Transverse colon (tissue), 4 donors: ENCODE measurements around the gene AMPD3. TPM values are rescaled to one million over a fixed set of nuclear protein-coding genes. Genes with fewer than 3 reads are reported as not detected.

ENCODE experiments used
- DNase-seq: peaks from one replicate; pipeline ENCODE4 v3.0.0-alpha.2; 2019
- H3K27ac ChIP-seq, 4 donors: fragments of 200-600 bp; sonication (generic); 2 replicates each; pipeline ENCODE4 v1.5.1; 2016 to 2018; ENCODE audit warnings: inconsistent platforms in 4 of 4
- H3K27me3 ChIP-seq: fragments of 200-600 bp; sonication (generic); 2 replicates; pipeline ENCODE4 v1.5.1; 2017; ENCODE audit warnings: inconsistent platforms
- H3K36me3 ChIP-seq, 4 donors: fragments of 200-600 bp; sonication (generic); 2 replicates each; pipeline ENCODE4 v1.5.1; 2017 to 2019; ENCODE audit warnings: inconsistent platforms in 4 of 4
- H3K4me1 ChIP-seq, 4 donors: fragments of 200-600 bp; sonication (generic); 2 replicates each; pipeline ENCODE4 v1.5.1; 2017 to 2020; ENCODE audit warnings: inconsistent platforms in 4 of 4
- H3K4me3 ChIP-seq, 4 donors: fragments of 200-600 bp; sonication (generic); 1 replicate in 1 of 4; 2 replicates in 3 of 4; pipeline versions ENCODE4 v1.5.1 to v1.6.1; 2017 to 2019; ENCODE audit warnings: inconsistent platforms in 4 of 4
- H3K9me3 ChIP-seq, 2 donors: fragments of 200-600 bp; sonication (generic); 2 replicates each; pipeline ENCODE4 v1.5.1; 2017 to 2019; ENCODE audit warnings: inconsistent platforms in 2 of 2
- EP300 ChIP-seq: sonication (generic); formaldehyde crosslinking; IDR thresholded peaks from one replicate; pipeline ENCODE4 v1.6.1; 2017; ENCODE audit warnings: antibody characterized with exemption, low read depth
- POLR2A ChIP-seq: fragments of 450-650 bp; IDR thresholded peaks from one replicate; pipeline ENCODE4 v1.6.1; 2016; ENCODE audit warnings: antibody characterized with exemption, mild to moderate bottlenecking, moderate library complexity
- POLR2AphosphoS5 ChIP-seq, 3 donors: sonication (generic); formaldehyde crosslinking; IDR thresholded peaks; one replicate each; pipeline ENCODE4 v1.6.1; 2016; ENCODE audit warnings: antibody characterized with exemption in 3 of 3
- WGBS, 2 donors: methylation state at CpG; one replicate each; pipeline ENCODE4 v1.1.5; 2018; ENCODE audit warnings: low coverage in 1 of 2; 5-methylcytosine and 5-hydroxymethylcytosine counted together
- in situ Hi-C, 4 donors: fragments of 200-750 bp; cut with MboI; loops; one replicate each; pipeline versions ENCODE4 v1.15.0 to v1.15.1; 2017; ENCODE audit warnings: low sequenced_read_pairs in 3 of 4, low pct_ligation_motif_present in 1 of 4, low pct_unique_long_range_greater_than_20kb in 1 of 4
- intact Hi-C: fragments of 100-400 bp; cut with DNase I; formaldehyde crosslinking; loops from one replicate; pipeline ENCODE4 v1.15.1; 2023; ENCODE audit warnings: low total_unique reads
- total RNA-seq, 4 donors: library from RNA; depleted of rRNA; stranded (reverse); fragments of >200 nt; gene quantifications; one replicate each; pipeline ENCODE4 v1.1.0, GENCODE V29; 2016
- TF ChIP-seq, protein P1 (sequence below), 5 experiments: fragments of 200-600 bp in 3 of 5; fragments of 450-650 bp in 2 of 5; sonication (generic) in 3 of 5; IDR thresholded peaks; 1 replicate in 2 of 5; 2 replicates in 3 of 5; pipeline ENCODE4 v1.5.1; 2016 to 2017; ENCODE audit warnings: antibody characterized with exemption in 5 of 5, inconsistent platforms in 3 of 5, mild to moderate bottlenecking in 2 of 5, moderate library complexity in 1 of 5

The AMPD3 gene
- total RNA-seq, 4 donors from 2014 or later = 2.4 to 32.9 (median 11.2) TPM

DNA sequence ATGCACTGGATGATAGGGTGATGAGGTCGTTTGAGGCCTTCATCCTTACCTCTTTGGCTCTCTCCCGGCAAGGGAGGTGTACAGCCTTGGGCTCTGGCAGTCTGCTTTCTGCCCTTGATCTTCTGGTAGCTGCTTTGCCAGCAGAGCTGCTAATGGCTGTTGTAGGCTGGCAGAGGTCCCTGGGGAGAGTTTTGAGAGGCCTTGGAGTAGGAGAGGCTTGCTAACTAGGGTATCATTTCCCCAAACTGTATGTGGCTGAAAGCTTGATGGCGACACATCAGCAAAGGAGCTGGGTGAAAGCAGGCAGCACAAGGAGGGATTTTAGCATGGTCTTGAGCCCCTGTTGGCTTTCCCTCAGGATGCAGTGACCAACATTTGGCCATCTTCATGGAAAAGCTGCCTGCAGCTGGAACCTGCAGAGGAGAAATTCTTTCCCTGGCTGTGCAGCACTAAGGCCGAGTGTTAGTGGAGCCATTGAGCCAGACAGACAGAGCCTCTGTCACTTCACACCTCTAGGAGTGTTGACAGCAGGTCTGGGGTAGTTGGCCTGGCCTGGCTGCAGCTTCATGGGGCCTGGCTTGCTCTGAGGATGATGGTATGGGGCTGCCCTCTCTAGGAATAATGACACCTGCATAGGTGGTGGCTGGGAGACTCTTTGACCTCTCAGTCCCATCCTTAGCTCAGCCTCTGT is 3.5 kb upstream of the AMPD3 start:
- WGBS, 2 donors = 76% methylated on average over 4 of the region's 4 CpGs; no CpG with 5 or more reads in 1 of the 2 donors
- peak overlapping the region; percentile 61 to 89 (median 86) for H3K27ac ChIP-seq
- H3K9me3 ChIP-seq = no peaks in the 10 kb centered on the region
- H3K4me1 ChIP-seq = peaks cover 13 to 44% (median 26%) of the 10 kb centered on the region in 4 donors
- in situ Hi-C loops (no loop called here), intact Hi-C loops (no loop called here)
- no peak for DNase-seq
- H3K27me3 ChIP-seq = no peaks in the 10 kb centered on the region
- H3K36me3 ChIP-seq = no peaks in the 10 kb centered on the region
- no peak for TF ChIP-seq POLR2AphosphoS5 (IDR thresholded peaks at IDR 0.05)
- TF ChIP-seq POLR2A = no peak
- TF ChIP-seq EP300 = no peak
- TF ChIP-seq, protein P1, sequence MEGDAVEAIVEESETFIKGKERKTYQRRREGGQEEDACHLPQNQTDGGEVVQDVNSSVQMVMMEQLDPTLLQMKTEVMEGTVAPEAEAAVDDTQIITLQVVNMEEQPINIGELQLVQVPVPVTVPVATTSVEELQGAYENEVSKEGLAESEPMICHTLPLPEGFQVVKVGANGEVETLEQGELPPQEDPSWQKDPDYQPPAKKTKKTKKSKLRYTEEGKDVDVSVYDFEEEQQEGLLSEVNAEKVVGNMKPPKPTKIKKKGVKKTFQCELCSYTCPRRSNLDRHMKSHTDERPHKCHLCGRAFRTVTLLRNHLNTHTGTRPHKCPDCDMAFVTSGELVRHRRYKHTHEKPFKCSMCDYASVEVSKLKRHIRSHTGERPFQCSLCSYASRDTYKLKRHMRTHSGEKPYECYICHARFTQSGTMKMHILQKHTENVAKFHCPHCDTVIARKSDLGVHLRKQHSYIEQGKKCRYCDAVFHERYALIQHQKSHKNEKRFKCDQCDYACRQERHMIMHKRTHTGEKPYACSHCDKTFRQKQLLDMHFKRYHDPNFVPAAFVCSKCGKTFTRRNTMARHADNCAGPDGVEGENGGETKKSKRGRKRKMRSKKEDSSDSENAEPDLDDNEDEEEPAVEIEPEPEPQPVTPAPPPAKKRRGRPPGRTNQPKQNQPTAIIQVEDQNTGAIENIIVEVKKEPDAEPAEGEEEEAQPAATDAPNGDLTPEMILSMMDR (IDR thresholded peaks at IDR 0.05) = no peak
- H3K4me3 ChIP-seq = peak overlapping the region in 3 of 4 donors; percentile 62 to 73 (median 69)

DNA sequence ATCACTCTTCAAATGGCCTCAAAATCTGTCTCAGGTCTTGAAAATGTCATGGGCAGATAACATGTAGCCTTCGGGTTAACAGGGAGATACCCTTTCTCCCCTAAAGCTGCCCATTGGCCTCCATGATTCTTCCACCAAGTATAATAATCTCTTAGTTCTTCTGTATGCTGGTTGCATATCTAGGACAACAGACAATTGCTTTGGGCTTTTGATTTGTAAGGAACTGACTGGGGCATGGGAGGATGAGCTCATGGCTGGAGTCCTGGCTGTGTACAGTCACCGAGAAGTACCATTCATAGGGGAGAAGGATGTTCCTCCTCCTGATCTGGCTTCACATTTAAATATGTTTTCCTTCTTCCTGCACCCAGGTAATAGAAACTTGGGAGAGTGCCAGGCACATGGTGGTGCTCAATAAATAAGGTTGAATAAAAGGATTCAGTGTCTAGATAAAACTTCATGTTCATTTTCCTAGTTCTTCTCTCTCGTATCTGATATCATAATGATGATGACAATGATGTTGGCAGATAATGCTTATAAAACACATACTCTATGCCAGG is 2.8 kb upstream of the AMPD3 start:
- Histone ChIP-seq H3K27me3 (no peaks in the 10 kb centered on the region), H3K9me3 (no peaks in the 10 kb centered on the region), H3K4me1 (peaks cover 13 to 49% (median 27%) of the 10 kb centered on the region in 4 donors), H3K36me3 (no peaks in the 10 kb centered on the region), H3K27ac (no peak overlapping the region), H3K4me3 (no peak overlapping the region)
- intact Hi-C loops = no loop called here
- TF ChIP-seq EP300 (no peak), POLR2A (no peak), POLR2AphosphoS5 (IDR thresholded peaks at IDR 0.05) (no peak)
- TF ChIP-seq, protein P1 (IDR thresholded peaks at IDR 0.05) = no peak
- in situ Hi-C loops = no loop called here
- no peak for DNase-seq
- 66 to 70% methylated on average over 3 of the region's 3 CpGs for WGBS, 2 donors

DNA sequence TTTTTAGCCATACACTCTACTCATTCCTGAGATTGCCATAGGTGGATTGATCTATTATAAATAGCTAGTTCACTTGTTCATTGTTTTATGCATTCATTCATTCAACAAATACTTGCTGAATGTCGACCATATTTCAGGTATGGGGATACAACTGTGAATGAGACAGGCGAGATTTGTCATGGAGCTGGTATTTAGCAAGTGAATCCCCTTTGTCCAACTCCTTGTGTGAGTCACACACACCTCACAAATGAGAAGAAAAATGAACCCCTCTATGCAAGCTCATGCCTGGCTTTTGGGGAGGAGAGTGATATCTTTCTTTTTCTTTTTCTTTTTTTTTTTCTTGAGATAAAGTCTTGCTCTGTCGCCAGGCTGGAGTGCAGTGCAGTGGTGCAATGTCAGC is 1.8 kb upstream of the AMPD3 start:
- no peak overlapping the region for H3K27ac ChIP-seq
- no peaks in the 10 kb centered on the region for H3K27me3 ChIP-seq
- H3K9me3 ChIP-seq = no peaks in the 10 kb centered on the region
- H3K4me3 ChIP-seq = no peak overlapping the region
- peaks cover 13 to 52% (median 27%) of the 10 kb centered on the region in 4 donors for H3K4me1 ChIP-seq
- TF ChIP-seq POLR2AphosphoS5 (IDR thresholded peaks at IDR 0.05) (no peak), POLR2A (no peak), EP300 (no peak)
- TF ChIP-seq, protein P1 (IDR thresholded peaks at IDR 0.05) = no peak
- intact Hi-C loops (no loop called here), in situ Hi-C loops (no loop called here)
- DNase-seq = no peak
- WGBS, 2 donors = 89 to 95% methylated on average over 3 of the region's 3 CpGs
- H3K36me3 ChIP-seq = no peaks in the 10 kb centered on the region

DNA sequence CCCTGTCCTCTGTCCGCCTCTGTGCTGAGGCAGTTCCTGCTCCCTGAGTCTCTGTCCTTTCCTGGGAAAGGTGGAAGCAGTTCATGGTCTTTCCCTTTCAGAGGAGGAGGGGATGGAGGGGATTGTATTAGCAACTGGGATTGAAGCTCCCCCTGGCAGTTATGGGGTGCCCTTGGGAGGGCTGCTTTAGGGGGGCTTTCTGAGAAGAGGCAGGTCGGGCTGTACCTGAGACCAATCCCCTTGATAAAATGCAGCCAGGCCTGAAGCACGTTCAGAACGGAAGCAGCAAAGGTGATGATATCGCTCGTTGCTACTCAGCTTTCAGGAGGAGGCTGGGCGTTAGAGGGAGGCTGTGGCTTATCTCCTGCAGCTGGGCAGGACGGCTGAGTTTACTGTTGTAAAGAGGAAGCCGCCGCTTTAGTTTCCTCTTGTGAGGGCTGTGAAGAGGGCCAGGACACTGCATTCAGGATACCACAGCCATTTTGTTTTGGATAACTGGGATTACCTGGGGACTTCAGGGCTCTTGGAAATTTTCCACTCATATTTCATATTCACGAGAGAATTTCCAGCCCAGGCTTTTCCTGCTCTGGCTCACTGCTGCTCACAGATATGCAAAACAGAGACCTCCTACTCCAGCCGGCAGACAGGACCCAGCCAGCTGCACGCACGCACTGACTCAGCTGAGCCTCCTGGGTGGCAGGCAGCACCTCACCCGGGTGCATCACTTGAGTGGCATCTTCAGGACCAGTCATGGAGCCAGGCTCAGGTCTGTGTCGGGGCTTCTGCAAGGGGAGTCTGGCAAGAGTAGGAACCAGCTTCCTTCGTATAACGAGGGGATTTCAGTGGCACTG is 798 bp downstream of the AMPD3 start:
- Histone ChIP-seq H3K36me3 (no peaks in the 10 kb centered on the region), H3K9me3 (no peaks in the 10 kb centered on the region), H3K27me3 (no peaks in the 10 kb centered on the region), H3K4me1 (peaks cover 13 to 55% (median 23%) of the 10 kb centered on the region in 4 donors), H3K4me3 (peak overlapping the region; percentile 8 to 38 (median 14)), H3K27ac (peak overlapping the region; percentile 69 to 79 (median 76))
- peak; percentile 75 for DNase-seq
- no peak for TF ChIP-seq EP300
- TF ChIP-seq, protein P1 (IDR thresholded peaks at IDR 0.05) = no peak
- TF ChIP-seq POLR2A = peak; percentile 52
- peak in 2 of 3 donors; percentile 65 to 73 for TF ChIP-seq POLR2AphosphoS5 (IDR thresholded peaks at IDR 0.05)
- in situ Hi-C loops = no loop called here
- intact Hi-C loops = no loop called here
- WGBS, 2 donors = 16% methylated on average over 18 of the region's 18 CpGs; no CpG with 5 or more reads in 1 of the 2 donors
